Measurements from ENCODE around the gene SLC8A1. TPM values are rescaled to one million over a fixed set of nuclear protein-coding genes. Genes with fewer than 3 reads are reported as not detected.

SLC8A1 gene
- total RNA-seq, 1 experiment from 2014 or later: 11.1 TPM

DNA sequence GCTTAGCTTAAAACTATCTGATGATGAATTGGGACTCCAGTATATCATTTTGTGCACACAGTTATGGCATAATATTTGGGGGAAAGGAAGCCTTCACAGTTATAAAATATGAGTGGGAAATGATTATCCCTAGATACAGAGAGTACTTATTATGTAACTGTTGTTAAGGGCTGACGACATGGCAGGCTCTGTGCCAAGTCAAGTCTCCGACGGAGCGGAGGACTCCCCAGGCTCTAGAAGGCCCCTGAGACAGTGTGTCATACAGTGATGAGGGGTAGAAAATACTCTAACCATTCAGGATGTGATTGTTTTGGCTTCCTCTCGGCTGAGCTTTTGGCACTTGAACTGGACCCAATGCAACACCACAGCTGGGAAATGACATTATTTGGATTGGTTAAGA lies 211.8 kb downstream of the SLC8A1 start:
- Histone ChIP-seq H3K36me3 (no peaks in the 10 kb centered on the region; the same call in 1 of the 2 replicates), H3K9me3 (no peaks in the 10 kb centered on the region), H3K4me3 (no peak overlapping the region), H3K27me3 (no peaks in the 10 kb centered on the region)
- DNase-seq: peak; percentile 92

DNA sequence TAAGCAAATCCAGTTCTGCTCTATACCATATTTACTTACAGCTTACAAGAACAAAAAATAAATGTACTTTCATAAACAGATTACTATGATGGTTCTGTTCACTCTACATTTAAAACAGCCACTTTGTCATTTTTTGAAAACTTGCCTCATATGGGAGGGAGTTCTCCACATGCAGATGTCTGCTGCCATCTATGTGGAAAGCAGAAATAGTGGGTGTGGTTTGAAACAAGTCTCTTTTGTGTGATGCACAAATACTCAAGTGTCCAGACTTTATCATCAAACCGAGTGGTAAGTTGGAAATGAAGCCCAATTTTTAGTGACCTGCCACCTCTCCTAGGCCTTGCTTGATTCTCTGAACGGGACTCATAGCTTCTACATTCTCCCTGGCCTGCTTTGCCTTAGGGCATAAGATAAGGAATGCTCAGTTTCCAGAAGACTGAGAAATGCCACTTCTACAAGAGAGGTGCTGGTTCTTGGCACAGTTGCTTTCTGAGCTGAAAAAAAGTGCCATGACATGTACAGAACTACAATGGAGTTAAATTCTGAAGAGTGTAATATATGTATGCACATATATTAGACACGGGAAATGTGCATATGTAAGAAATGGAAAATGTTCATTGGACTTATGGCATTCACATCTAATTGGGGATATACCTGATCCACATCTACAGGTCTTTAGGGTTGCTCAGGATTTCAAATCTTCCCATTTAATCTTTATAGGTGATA lies 221.0 kb downstream of the SLC8A1 start:
- H3K4me3 ChIP-seq: no peak overlapping the region
- H3K9me3 ChIP-seq: no peaks in the 10 kb centered on the region
- no peak for DNase-seq
- no peaks in the 10 kb centered on the region for H3K36me3 ChIP-seq
- no peaks in the 10 kb centered on the region for H3K27me3 ChIP-seq

DNA sequence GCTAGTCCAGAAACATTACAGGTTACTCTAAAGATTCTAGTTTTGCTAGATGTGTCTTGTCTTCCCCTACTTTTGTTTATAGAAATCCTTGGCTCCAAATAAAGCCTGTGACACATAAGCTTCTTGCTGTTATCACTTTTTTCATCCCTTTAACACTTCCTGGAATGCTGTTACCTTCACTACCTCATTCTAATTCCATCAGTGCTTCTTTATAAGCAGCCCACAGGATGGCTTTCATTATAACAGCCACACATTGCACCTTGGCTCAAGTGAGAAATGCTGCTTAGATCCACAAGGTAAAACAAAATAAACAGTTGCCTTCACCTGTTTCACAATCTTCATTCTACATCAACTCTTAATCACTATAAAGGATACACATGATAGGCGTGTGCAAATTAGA lies 221.7 kb downstream of the SLC8A1 start:
- Histone ChIP-seq H3K9me3 (no peaks in the 10 kb centered on the region), H3K4me3 (no peak overlapping the region), H3K27me3 (no peaks in the 10 kb centered on the region), H3K36me3 (no peaks in the 10 kb centered on the region)
- DNase-seq: no peak

DNA sequence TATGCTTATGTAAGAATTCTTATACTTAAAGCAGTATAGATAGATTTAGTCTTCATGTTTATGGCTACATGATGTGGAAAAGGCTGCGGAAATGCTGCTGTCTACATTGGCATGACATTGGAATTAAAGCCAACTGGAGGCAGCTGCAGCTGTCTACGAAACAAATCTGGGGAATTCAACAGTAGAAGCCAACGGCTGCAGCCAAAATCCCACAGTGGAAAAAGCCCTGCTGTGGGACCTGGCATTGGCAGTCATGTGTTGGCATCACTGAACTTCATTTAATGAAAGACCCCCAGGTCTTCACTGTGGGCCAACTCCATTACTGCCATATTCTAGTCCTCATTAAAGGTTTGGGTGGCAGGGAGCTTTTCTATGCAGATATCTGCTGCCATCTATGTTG lies 223.6 kb downstream of the SLC8A1 start:
- Histone ChIP-seq H3K27me3 (no peaks in the 10 kb centered on the region), H3K36me3 (no peaks in the 10 kb centered on the region), H3K9me3 (no peaks in the 10 kb centered on the region; the same call in 1 of the 2 replicates), H3K4me3 (no peak overlapping the region)
- no peak for DNase-seq

DNA sequence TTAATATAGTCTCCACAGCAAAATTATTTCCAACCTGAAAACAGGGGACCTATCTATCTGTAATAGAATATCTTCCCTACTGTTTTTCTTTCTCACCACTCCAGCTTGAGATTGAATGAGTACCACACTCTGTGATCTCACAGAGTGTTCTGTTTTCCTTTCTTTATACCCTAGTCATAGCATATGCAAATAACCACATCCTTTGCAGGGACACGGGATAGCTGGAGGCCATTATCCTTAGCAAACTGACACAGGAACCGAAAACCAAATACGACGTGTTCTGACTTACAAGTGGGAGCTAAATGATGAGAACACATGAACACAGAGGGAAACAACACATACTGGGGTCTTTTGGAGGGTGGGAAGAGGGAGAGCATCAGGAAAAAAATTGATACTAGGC lies 224.7 kb downstream of the SLC8A1 start:
- H3K9me3 ChIP-seq: no peaks in the 10 kb centered on the region; the same call in 1 of the 2 replicates
- no peaks in the 10 kb centered on the region for H3K27me3 ChIP-seq
- no peaks in the 10 kb centered on the region for H3K36me3 ChIP-seq
- H3K4me3 ChIP-seq: no peak overlapping the region
- no peak for DNase-seq

DNA sequence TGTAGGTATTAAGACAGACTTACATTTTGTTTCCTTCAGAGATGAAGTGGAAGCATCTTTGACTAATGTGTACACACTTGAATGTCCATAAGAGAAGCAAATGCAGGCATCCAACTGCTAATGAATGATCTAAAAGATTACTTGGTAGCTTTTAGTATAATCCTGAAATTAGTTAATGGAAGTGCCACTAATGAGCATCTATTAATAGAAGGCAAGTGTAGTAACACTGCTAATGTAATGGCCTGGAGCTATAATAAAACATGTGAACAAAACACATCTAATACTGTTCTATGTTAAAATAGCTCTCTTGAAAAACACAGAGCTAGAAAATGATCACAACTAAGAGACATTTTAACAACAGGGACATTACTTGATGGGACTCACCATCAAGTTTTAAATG lies 225.3 kb downstream of the SLC8A1 start:
- Histone ChIP-seq H3K27me3 (no peaks in the 10 kb centered on the region), H3K36me3 (no peaks in the 10 kb centered on the region), H3K9me3 (no peaks in the 10 kb centered on the region; the same call in 1 of the 2 replicates), H3K4me3 (no peak overlapping the region)
- DNase-seq: no peak

DNA sequence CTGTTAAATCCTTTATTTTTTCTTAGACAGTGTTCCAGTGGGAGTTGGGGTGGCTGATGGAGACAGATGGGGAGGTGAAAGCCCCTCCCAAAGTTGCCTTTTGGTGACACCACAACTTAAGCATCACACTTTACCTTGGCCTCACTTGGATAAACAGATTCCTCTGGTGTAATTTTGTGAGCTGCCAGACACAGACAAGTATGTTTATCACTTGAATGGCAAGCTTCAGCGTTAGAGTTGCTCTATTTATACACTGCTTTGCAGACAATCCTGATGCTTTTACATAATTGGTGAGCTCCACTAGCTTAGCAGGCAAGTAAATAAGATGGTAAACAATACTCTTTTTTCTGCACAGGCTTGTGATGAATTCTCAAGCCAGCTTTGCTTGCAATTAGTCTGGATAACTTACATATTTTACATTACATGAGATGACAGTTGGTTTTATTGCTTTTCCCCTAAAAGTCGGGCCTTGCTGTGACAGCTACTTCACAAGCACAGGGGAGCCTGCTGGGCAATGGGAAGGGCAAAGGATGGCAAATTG lies 226.2 kb downstream of the SLC8A1 start:
- no peaks in the 10 kb centered on the region for H3K36me3 ChIP-seq
- no peaks in the 10 kb centered on the region; the same call in 1 of the 2 replicates for H3K9me3 ChIP-seq
- H3K27me3 ChIP-seq: no peaks in the 10 kb centered on the region
- H3K4me3 ChIP-seq: no peak overlapping the region
- DNase-seq: no peak

DNA sequence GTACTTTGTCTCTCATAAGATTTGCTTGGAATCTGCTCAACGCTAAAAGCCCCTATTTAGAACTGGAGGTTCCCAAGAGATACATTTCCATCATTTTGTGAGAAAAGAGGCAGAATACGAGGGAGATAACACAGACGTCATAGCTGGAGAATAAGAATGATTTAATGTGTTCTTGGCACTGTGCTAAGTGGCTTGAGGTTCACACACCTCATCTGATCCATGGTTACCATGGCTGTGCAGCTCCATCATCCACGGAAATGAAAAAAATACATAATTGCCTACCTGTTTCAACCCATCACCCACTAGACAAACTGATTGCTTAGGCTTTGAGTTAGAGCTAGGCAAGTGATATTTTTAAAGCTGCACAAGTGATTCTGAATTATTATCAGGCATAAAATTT lies 227.6 kb downstream of the SLC8A1 start:
- no peaks in the 10 kb centered on the region; the same call in 1 of the 2 replicates for H3K9me3 ChIP-seq
- no peaks in the 10 kb centered on the region for H3K36me3 ChIP-seq
- no peaks in the 10 kb centered on the region for H3K27me3 ChIP-seq
- no peak for DNase-seq
- H3K4me3 ChIP-seq: no peak overlapping the region

DNA sequence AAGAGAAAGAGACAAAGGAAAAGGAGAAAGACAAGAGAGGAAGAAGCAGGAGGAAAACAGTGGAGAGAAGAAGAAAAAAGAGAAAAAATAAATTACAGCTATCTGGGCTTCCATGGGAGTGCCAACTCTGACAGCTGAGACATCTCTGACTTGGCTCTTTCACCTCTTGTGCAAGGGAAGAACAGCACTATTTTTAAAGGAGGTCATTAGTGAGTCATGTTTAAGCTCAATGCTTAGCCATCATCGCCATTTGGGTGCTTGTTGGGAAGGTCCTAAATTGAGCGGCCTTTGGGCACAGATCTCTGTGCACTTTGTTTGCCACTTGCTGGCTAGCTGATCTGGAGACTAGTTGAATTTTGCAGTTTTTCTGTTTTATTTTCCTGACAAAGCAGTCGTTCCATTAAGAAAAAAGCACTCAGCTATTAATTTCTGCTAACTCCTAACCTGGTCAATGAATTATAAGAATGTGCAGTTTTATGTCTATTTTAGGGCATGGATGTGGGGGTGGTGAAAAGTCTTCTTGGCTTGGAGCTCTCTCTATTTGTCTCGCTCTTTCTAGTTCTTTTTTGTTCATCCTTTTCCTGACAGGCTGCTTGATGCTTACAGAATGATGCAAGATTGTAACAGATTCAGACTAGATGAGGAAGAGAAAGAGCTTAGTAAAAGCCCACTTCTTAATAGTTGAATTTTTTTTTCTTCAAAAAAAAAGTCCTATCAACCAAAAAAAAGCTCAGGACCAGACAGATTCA lies 231.5 kb downstream of the SLC8A1 start:
- H3K9me3 ChIP-seq: peaks cover 3% of the 10 kb centered on the region
- DNase-seq: peak; percentile 48
- H3K4me3 ChIP-seq: no peak overlapping the region
- no peaks in the 10 kb centered on the region for H3K36me3 ChIP-seq
- H3K27me3 ChIP-seq: no peaks in the 10 kb centered on the region

DNA sequence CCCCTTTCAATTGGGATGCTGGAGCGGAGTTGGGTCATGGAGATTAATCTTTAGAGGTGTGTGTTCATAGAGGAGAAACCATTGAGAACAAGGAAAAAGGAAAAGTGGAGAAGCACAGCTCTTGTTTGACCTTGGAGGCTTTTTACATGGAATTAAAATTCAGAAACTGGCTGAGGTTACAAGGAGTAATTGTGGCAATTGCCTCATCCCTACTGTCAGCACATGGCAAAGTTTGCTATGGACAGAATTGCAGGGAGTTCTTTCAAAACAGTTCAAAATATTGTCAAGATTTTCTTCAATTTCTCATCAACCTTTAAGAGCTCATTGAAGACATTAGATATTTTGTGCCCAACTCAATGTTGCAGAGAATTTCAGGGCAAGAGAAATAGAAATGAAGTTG lies 232.7 kb downstream of the SLC8A1 start:
- no peak for DNase-seq
- Histone ChIP-seq H3K9me3 (peaks cover 3% of the 10 kb centered on the region), H3K27me3 (no peaks in the 10 kb centered on the region)

DNA sequence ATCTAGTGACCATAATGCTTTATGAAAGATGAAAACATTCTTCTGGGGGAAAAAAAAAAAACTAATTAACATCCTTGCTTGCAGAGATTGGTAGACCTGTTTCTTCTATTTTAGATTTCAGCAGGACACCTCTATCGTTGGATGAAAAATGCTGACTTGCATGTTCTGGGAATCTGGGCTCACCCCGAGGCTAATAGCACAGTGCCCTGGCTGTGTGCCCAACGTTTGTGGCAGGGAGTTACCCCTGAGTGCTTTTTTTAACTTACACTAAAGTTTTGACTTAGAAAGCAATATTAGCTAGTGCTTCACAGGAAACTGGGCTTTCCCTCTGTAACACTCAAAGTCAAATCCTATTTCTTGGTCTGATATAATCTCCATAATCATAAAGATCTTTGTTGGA lies 233.2 kb downstream of the SLC8A1 start:
- Histone ChIP-seq H3K27me3 (no peaks in the 10 kb centered on the region), H3K4me3 (no peak overlapping the region), H3K9me3 (peaks cover 3% of the 10 kb centered on the region), H3K36me3 (no peaks in the 10 kb centered on the region)
- DNase-seq: peak; percentile 8

More for the DNA sequence above, 232.7 kb downstream of the SLC8A1 start:
- Histone ChIP-seq H3K4me3 (no peak overlapping the region), H3K36me3 (no peaks in the 10 kb centered on the region)

DNA sequence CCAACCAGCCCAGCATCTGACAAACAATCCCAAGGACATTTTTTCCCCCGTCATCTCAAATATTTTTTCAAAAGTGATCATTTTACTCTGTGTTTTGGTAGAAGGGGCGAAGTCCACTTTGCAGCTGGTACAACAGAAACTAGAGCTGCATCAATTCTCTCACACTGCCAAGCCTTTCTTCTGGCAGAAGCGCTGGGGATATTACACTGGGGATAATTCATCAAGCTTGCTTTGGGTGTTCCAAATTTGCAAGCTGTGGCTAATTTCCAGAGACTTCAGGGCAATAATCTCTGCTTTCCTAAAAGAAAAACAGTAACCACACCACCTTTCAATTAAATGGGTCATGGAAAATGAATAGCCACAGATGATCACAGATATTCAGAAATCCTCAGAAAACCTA lies 238.3 kb downstream of the SLC8A1 start:
- DNase-seq: no peak
- Histone ChIP-seq H3K27me3 (no peaks in the 10 kb centered on the region), H3K4me3 (no peak overlapping the region), H3K9me3 (peaks cover 3% of the 10 kb centered on the region; the same call in 1 of the 2 replicates), H3K36me3 (no peaks in the 10 kb centered on the region)

DNA sequence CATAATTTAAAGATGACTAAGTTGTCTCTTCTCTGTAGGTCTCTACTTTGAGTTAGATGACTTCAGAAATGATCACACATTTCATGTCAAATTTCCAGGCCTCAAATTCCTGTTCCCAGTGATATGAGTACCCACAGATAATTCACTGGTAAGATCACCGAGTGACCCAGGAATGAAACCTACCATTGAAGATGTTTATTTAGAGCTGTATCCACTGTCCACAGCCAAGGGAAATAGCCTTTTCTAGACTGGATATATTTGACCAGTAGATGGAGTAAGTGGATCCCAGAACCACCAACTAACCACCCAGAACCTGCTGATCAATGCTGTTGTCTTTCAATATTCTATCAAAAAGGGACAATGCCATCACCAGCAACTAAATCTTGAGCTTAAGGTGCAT lies 238.8 kb downstream of the SLC8A1 start:
- H3K27me3 ChIP-seq: no peaks in the 10 kb centered on the region
- no peak overlapping the region for H3K4me3 ChIP-seq
- no peak for DNase-seq
- peaks cover 3% of the 10 kb centered on the region; the same call in 1 of the 2 replicates for H3K9me3 ChIP-seq
- no peaks in the 10 kb centered on the region for H3K36me3 ChIP-seq

DNA sequence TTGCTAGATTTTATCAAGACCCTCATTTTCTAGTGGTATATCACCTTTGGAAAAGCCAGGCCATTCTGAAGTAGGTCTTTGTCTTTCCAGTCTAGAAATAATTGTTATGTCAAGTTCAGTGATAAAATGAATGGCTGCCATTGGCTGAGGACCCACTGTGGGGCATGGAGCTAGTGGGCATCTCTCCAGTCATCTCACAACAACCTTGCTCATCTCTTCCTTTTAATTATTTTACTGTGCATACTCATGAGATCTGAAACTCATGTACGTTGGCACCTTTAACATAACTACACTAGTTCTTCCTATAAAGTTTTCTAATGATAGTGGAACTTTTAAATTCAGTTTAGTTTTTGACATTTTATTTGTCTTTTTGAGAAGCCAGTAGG lies 240.9 kb downstream of the SLC8A1 start:
- Histone ChIP-seq H3K36me3 (no peaks in the 10 kb centered on the region), H3K27me3 (no peaks in the 10 kb centered on the region), H3K9me3 (no peaks in the 10 kb centered on the region), H3K4me3 (no peak overlapping the region)
- no peak for DNase-seq

DNA sequence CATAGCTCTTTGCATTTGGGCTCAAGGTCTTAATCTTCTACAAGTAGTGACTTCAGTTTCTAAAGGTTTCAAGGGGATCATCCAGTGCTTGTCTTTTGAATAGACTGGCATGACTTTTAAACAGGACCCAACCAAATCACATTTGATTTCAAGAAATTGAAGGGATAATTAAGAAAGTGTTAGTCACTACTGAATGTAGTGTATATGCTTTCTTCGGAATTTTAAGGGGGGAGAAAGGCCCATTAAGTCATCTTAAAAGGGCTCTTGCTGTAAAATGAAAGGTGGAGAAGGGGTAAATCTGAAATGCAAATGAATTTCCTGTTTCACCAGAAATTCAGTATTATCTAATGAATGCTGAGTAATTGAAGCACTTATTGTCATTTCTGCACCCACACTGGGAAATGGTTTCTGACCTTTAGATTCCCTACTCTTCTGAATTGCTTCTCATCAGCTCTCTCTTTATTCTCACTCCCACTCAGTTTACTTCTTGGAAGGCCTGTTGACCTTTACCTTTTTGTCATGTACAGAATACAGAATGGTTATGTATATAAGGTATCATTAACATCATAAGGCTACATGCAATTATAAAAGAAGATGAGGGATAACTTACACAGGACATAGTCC lies 241.4 kb downstream of the SLC8A1 start:
- DNase-seq: no peak
- H3K4me3 ChIP-seq: no peak overlapping the region
- no peaks in the 10 kb centered on the region for H3K27me3 ChIP-seq
- no peaks in the 10 kb centered on the region for H3K36me3 ChIP-seq
- H3K9me3 ChIP-seq: no peaks in the 10 kb centered on the region

DNA sequence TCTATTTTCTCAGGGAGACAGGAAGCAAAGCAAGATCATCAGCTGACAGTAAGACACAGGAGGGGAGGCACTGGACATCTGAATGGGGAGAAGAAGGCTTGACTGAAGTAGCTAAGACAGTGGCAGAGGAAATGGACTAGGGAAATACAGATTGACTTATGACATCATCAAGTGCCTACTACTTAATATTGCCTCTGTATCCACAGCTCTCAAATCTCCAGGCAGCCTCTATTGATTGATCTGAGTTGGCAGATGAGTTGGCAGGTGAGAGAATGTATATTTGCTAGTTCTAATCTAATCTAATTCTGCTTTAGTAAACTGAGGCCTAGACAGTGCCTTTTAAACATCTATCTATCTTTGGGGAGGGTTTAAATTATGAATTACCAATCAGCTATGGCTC lies 242.1 kb downstream of the SLC8A1 start:
- Histone ChIP-seq H3K36me3 (no peaks in the 10 kb centered on the region), H3K4me3 (no peak overlapping the region), H3K9me3 (no peaks in the 10 kb centered on the region), H3K27me3 (no peaks in the 10 kb centered on the region)
- DNase-seq: no peak

DNA sequence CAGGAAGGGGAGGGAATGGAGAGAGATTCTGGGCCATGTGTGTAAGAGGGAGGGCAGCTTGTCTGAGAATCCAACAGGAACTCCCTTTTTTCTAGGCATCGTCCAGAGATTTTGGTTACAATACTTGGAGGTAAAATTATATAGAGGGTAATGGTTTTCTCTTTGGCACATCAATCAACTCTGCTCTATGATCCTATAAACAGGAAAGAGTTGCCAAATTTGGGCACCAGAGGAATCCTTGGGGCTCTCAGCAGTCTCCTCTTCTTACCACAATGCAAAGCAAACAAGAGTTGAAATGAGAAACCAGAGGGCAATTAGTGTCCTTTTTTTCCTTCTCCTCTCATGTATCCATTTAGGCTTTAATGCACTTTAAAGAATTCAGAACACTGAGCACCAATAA lies 243.4 kb downstream of the SLC8A1 start:
- Histone ChIP-seq H3K9me3 (no peaks in the 10 kb centered on the region), H3K27me3 (no peaks in the 10 kb centered on the region), H3K36me3 (no peaks in the 10 kb centered on the region), H3K4me3 (no peak overlapping the region)
- no peak for DNase-seq
